GM10248 (cell line): ENCODE data around the gene HRH3.

ENCODE experiments used
- CTCF ChIA-PET: fragments of 300-600 bp; sonication (Branson Sonifier 250); formaldehyde crosslinking; extraction: SDS; loops from one replicate; lab custom pipeline; 2021; ENCODE audit warnings: antibody characterized with exemption; lab: Yijun Ruan, JAX
- POLR2A ChIA-PET: fragments of 350-650 bp; sonication (Branson Sonifier 250); formaldehyde crosslinking; extraction: SDS; loops from one replicate; lab custom pipeline; 2020; ENCODE audit warnings: antibody characterized with exemption; lab: Yijun Ruan, JAX
- DNase-seq: peaks from one replicate; pipeline ENCODE4 v3.0.0; 2012; ENCODE audit errors: extremely low spot score
- TF ChIP-seq, protein P1 (sequence below): IDR thresholded peaks from 2 replicates; pipeline ENCODE4 v1.5.1; 2012; ENCODE audit warnings: mild to moderate bottlenecking, low read depth; ENCODE audit errors: extremely low read depth, missing control alignments, control extremely low read depth

Gene HRH3

DNA sequence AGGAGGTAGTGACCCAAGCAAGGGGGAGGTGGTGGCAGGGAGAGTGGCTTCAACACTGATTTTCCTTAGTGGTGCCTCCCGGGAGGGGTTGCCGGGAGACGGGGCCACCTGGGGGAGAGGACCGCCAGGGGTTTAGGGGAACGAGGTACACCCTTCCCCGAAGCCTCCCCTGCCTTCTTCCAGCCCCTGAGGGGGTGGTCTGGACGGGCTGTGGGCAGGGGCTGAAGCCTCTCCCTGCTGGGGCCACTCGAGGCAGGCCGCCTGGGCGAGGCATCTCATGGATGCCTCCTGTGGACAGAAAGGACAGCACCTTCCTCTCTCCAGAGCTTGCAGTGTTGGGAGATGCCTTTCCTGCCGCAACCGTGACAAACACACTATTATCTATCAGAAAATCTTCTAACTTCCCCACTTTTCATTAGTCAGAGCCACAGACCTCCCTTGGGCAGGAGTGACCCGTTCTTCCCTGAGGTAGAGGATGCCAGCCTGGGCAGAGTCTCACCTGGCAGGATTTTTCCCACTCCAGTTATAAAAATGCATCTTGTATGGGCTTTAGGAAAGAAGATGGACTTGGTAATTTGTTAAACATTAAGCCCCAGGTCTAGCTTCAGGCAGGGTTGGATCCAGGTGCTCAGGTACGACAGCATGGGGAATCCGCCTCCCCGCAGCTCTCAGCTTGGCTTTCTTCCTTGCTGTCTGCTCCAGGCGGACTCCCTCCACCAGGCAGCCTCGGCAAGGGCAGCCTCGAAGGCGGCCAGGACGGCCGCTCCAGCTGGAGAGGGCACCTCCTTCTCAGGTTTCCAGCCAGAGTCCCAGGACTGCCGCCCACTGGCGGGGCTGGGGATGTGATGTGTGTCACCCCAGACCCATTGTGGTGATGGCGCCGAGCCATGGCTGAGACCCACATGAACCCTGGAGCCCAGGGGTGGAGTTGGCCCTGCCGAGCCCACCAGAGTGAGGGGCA, 11.0 kb downstream of the HRH3 start:
- DNase-seq = no peak
- TF ChIP-seq, protein P1, sequence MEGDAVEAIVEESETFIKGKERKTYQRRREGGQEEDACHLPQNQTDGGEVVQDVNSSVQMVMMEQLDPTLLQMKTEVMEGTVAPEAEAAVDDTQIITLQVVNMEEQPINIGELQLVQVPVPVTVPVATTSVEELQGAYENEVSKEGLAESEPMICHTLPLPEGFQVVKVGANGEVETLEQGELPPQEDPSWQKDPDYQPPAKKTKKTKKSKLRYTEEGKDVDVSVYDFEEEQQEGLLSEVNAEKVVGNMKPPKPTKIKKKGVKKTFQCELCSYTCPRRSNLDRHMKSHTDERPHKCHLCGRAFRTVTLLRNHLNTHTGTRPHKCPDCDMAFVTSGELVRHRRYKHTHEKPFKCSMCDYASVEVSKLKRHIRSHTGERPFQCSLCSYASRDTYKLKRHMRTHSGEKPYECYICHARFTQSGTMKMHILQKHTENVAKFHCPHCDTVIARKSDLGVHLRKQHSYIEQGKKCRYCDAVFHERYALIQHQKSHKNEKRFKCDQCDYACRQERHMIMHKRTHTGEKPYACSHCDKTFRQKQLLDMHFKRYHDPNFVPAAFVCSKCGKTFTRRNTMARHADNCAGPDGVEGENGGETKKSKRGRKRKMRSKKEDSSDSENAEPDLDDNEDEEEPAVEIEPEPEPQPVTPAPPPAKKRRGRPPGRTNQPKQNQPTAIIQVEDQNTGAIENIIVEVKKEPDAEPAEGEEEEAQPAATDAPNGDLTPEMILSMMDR = peak; percentile 3
- ChIA-PET POLR2A (no interaction called here), CTCF (interaction anchor here (1.0 kb wide), 1 partner anchor 25 kb away, joined by 3 read pairs; no protein-coding TSS in a partner anchor)

DNA sequence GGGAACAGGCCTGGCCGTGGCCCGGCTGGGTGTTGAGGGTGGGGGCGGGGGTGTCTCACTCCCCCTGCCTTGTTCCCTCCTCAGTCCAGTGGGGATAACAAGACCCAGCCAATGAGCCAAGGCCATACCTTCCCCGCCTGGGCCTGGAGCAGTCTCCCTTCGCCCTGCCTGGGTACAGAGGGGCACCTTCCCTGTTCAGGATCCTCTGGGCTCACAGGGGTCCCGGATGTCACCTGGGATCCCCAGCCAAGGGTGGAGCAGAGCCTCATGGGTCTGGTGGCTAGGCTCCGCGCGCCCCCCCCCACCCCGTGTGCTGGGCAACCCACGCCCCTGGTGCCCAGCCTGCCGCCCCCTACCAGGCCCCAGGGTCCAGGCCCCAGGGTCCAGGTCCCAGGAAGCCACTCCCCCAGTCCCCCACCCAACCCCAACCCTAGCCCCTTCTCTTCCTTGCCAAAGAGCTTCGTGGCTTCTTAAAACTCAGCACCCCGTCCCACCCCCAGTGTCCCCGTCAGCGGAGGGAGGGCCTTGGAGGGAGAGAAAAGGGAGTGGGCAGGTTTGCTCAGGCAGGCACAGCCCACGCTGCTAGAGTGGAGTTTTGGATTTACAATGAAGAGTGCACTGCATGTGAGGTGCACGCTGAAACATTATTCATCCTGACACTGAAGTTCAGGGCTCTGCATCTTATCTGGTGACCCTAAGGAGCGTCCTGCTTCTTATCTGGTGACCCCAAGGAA, 11.8 kb downstream of the HRH3 start:
- DNase-seq = no peak
- ChIA-PET CTCF (no interaction called here), POLR2A (no interaction called here)
- TF ChIP-seq, protein P1 = no peak

DNA sequence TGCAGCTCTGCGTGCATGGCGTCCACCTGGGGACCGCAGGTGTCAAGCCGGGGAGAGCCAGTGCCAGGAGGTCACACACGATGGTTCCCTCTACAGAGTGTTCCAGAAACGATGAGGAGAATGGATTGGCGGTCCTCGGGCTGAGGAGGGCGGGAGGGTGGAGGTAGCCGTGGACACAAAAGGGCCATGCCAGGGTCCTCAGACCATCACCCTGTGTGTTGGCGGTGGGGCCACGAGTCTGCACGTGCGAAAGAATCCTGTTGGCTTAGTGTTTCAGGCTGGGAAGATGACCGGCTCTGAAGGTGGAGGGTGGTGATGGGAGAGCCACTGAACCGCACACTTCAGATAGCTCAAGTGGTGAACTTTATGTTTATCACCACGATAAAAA, 13.7 kb downstream of the HRH3 start:
- no peak for DNase-seq
- CTCF ChIA-PET = no interaction called here
- POLR2A ChIA-PET = no interaction called here
- TF ChIP-seq, protein P1 = no peak

DNA sequence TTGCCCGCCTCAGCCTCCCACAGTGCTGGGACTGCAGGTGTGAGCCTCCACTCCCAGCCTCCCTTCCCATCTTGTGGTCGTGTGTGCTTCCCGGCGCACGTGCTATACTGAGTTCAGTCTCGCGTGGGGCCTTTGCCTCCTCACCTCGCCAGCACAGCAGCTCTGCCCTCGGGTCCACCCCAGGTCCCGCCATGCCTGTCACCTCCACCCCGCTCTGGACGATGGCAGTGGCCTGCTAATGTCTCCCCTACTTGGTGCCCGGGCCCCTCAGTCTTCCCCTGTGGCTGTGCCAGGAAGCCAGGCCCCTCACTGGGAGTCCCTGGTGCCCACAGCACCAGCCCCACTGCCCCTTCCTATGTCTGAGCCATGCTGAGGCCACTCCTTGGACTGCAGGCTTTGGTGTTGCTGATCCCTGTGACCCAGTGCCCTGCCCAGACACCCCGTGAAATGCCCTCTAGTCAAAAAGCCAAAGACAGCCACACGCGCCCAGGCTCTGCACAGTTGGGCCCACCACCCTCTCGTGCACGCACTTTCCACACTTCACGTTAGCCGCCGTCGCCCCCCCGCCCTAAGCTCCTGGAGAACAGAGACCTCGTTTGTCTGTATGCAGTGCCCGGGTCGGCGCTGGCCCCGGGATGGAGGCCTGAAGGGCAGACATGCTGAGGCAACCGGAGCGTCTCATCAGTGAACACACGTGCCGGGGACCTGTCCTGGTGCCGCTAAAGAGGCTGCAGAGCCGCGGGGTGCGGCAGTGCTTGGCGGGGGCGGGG, 14.3 kb downstream of the HRH3 start:
- TF ChIP-seq, protein P1 = no peak
- ChIA-PET CTCF (no interaction called here), POLR2A (no interaction called here)
- no peak for DNase-seq

DNA sequence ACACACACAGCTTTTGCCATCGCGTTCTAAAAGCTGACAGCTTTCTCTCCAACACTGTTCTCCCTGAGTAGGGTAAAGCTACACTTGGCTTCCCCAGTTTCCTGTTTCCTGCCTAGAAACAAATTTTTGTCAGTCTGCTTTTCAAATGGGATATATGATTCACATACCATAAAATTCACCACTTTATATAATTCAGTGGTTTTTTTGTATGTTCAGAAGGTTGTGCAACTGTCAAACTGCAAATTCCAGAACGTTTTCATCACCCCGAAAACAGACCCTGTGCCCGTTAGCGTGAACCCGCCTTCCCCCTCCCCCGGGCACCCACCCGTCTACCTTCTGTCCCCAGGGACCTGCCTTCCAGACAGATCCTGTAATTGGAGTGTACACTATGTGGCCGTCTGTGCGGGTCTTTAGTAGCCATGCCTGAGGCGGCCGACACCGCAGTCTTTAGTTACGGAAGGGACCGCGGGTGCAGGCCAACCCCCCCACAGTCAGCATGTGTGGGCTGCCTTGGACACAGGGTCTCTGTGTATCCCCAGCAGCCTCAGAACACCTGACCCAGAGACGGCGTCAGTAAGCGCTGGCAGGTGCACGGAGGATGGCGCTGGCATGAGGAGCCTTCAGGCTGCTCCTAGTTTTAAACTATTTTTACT, 16.6 kb downstream of the HRH3 start:
- POLR2A ChIA-PET = no interaction called here
- DNase-seq = no peak
- TF ChIP-seq, protein P1 = no peak
- CTCF ChIA-PET = no interaction called here
